ENCODE data around the gene LUC7L2. TPM values are rescaled to one million over a fixed set of nuclear protein-coding genes. Genes with fewer than 3 reads are reported as not detected.

The LUC7L2 gene
- total and polyA plus RNA-seq, 9 of the 15 experiments (the other 6 are each of a cell fraction or from before 2014, with no cell fraction given): 56.1 to 207 (median 141) TPM

- peak; percentile 90 for TF ChIP-seq ATF3 (IDR thresholded peaks at IDR 0.05)
- no peak for TF ChIP-seq ATF3 (CRISPR knock-in tag; conservative IDR thresholded peaks at IDR 0.05)
- TF ChIP-seq ATF7 (IDR thresholded peaks at IDR 0.05): peak; percentile 87
- no peak for TF ChIP-seq ZNF717 (CRISPR knock-in tag; IDR thresholded peaks at IDR 0.05)
- TF ChIP-seq HNRNPH1 (optimal IDR thresholded peaks at IDR 0.05; ENCODE audit: low read depth, low read length): no peak
- no peak for TF ChIP-seq ZNF24 (IDR thresholded peaks at IDR 0.05)
- 0 out of 2 replicates have a peak, but pooled peaks have one; percentile 14 for TF ChIP-seq ZBTB12 (CRISPR knock-in tag; IDR thresholded peaks at IDR 0.05)
- no peak for TF ChIP-seq NR1H2 (CRISPR knock-in tag; IDR thresholded peaks at IDR 0.05)
- TF ChIP-seq ATF4 (CRISPR knock-in tag; IDR thresholded peaks at IDR 0.05): peak; percentile 92
- TF ChIP-seq SMARCC2 (IDR thresholded peaks at IDR 0.05; ENCODE audit: low read depth): 0 out of 2 replicates have a peak, but pooled peaks have one; percentile 16
- 0 out of 2 replicates have a peak, but pooled peaks have one; percentile 48 for TF ChIP-seq RFX7 (CRISPR knock-in tag; IDR thresholded peaks at IDR 0.05)
- peak; percentile 49 for TF ChIP-seq FOXM1 (IDR thresholded peaks at IDR 0.05; ENCODE audit: low read depth)
- TF ChIP-seq FOXM1 (CRISPR knock-in tag; IDR thresholded peaks at IDR 0.05; ENCODE audit: low read depth): no peak
- 0 out of 2 replicates have a peak, but pooled peaks have one; percentile 30 for TF ChIP-seq THRAP3 (IDR thresholded peaks at IDR 0.05; ENCODE audit: borderline replicate concordance)
- no peak for TF ChIP-seq CBFA2T2 (conservative IDR thresholded peaks at IDR 0.05)
- TF ChIP-seq HDAC2 (IDR thresholded peaks at IDR 0.05): peak; percentile 16; the same call in 1 of the 2 replicates
- 0 out of 2 replicates have a peak, but pooled peaks have one; percentile 5 for TF ChIP-seq KLF6 (CRISPR knock-in tag; IDR thresholded peaks at IDR 0.05; ENCODE audit: borderline replicate concordance)
- TF ChIP-seq BRD4 (IDR thresholded peaks at IDR 0.05): peak; percentile 85
- peak; percentile 42; the same call in 1 of the 2 replicates for TF ChIP-seq NBN (IDR thresholded peaks at IDR 0.05; ENCODE audit: low read depth)
- TF ChIP-seq ZKSCAN1 (IDR thresholded peaks at IDR 0.05; ENCODE audit: low read depth, low read length): no peak
- peak; percentile 93 for TF ChIP-seq CHD1 (IDR thresholded peaks at IDR 0.05; ENCODE audit: low read length)
- TF ChIP-seq ZNF592 (IDR thresholded peaks at IDR 0.05): peak; percentile 33; the same call in 1 of the 2 replicates
- peak; percentile 60; the same call in 1 of the 2 replicates for TF ChIP-seq TGIF2 (CRISPR knock-in tag; IDR thresholded peaks at IDR 0.05)
Measured at GRCh38 chr7:139358541-139359365, 941 bp upstream of the LUC7L2 start (continued).
